Inflammatory macrophage treated with lipopolysaccharide for 4 hours (primary cell): ENCODE results near the gene ZNF556.

ENCODE experiments used
- DNase-seq: peaks from one replicate; pipeline ENCODE4 v3.0.0-alpha.2; 2020

The ZNF556 gene

GRCh38 chr19:2867025-2867991 is at the start of gene ZNF556:
TSS of gene ZNF556 (plus strand) at chr19:2867335. CDS start at chr19:2867422, 87 bp downstream.
- no peak for DNase-seq

GRCh38 chr19:2819540-2820111 is 47.5 kb upstream of the ZNF556 start, which contains the start of gene ZNF554:
TSS of gene ZNF554 (plus strand) at chr19:2819868. CDS start at chr19:2820072, 204 bp downstream.
- peak; percentile 96 for DNase-seq

GRCh38 chr19:2820112-2820702 is 46.9 kb upstream of the ZNF556 start:
- no peak for DNase-seq

DNA sequence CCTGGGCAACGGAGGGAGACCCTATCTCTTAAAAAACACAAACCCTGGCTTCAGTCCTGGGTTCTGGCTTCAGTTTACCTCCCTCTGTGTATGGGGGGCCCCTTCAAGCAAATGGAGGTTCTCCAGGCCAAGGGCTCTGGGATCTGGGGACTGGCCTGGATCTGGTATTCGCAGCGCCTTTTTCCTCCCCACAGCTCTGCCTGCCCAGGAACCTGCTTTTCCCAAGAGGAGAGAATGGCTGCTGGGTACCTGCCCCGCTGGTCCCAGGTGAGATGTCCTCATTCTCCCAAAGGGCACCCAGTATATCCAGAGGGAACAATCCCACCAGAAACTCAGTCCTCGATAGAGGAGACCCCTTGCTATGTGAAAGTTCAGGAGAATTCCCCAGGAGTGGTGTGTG is 44.3 kb upstream of the ZNF556 start:
- no peak for DNase-seq

DNA sequence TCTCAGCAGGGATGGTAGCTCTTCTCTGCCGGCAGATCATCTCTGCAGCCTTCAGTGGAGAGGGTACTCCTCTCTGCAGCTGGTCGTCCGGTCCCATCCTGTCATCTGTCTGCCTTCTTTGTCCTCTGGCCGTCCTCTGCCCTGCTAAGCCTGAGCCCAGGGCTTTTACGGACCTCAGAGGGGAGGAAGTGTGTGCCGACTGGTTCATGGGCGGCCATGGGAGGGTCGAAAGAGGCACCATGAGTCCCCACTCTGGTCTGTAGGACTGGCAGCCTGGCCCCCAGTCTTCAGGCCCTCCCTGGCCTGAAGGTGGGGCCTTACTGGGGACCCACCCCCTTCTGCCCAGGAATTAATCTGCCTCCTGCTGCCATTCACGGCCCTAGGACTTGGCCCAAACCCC is 43.5 kb upstream of the ZNF556 start:
- no peak for DNase-seq

DNA sequence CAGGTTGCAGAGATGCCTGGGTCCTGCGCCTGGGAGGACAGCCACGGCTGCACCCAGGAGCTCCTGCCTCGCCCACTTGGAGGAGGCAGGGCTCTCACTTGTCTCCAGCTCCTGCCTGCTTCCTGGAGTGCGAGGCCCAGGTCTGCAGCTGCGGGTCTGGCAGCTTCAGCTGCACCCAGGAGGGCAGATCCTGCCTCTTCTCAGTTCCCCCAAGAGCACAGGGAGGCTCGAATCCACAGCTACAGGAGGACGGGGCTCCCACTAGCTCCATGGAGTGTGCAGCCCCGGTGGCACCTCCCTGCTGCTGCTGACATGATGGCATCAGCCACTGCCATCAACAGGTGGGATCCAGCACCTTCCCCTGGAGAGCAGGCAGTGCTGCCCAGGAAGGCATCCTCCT is 43.0 kb upstream of the ZNF556 start:
- DNase-seq, result no peak

DNA sequence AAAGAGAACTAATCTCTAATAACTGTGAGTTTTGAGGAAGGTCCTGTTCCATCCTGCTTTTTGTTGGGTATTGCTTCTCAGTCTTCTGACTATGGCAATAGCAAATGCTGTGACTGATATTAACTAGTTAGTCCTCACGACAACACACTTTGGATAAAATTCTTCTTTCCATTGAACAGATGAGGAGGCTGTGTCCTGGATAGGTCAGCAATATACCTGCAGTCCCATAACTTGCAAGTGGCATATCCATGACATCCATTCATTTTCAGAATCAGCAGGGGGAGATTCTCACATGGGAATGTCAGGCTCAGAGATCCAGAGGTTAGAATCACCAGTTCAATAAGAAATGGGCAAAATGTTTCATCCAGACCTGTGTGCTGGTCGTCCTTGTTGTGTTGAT is 40.1 kb upstream of the ZNF556 start:
- no peak for DNase-seq

GRCh38 chr19:2827840-2828489 is 39.2 kb upstream of the ZNF556 start:
- no peak for DNase-seq

GRCh38 chr19:2834294-2834871 is 32.8 kb upstream of the ZNF556 start:
- no peak for DNase-seq

- DNase-seq, result no peak
These were observed 29.7 kb upstream of the ZNF556 start for GRCh38 chr19:2837430-2837829.

GRCh38 chr19:2840794-2841791 is 26.0 kb upstream of the ZNF556 start, which contains the start of gene ZNF555:
TSS of gene ZNF555 (plus strand) at chr19:2841475. CDS start at chr19:2841573, 98 bp downstream.
- peak; percentile 99 for DNase-seq

DNA sequence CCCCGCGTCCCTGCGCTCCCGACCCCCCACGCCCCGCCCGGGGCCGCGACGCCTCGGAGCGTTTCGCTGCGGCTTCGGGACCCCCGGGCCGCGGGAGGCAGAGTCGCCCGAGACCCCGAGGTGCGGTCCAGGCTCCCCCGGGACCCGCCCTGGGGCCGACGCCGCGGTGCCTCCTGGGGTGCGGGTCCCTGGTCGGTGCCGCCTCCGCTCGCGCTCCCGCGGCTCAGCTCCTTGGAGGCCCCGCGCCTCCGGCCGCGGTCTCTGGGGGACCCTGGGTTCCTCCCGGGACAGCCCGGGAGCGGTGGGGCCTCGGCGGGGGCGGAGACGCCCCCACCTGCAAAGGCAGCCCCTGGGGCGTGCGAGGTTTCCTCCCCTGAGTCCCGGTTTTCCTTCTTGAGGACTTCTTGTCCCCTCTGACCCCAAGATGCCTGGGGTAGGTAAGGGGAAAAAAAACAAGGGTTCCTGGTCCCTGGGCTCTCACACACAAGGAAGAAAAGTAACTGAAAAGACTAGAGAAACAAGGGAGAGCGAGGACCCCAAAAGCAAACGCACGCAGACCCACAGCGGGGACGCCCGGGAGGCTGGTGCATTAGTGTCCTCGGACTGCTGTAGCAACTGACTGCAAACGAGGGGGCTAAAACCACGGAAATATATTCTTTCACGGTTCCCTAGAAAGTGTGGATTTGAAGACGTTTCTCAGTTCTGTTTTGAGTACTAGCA is 25.1 kb upstream of the ZNF556 start:
- DNase-seq, result no peak

DNA sequence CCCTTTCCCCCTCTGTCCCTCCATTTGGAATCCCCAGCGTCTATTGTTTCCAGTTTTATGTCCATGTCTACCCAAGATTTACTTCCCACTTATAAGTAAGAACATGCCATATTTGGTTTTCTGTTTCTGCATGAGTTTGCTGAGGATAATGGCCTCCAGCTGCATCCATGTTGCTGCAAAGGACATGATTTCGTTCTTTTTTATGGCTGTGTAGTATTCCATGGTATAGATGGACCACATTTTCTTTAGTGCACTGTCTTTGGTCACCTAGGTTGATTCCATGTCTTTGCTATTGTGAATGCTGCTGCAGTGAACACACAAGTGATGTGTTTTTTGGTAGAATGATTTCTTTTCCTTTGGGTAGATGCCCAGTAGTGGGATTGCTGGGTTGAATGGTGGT is 22.0 kb upstream of the ZNF556 start:
- no peak for DNase-seq

- DNase-seq, result no peak
These were observed 20.8 kb upstream of the ZNF556 start for GRCh38 chr19:2846180-2846894.

GRCh38 chr19:2847507-2847906 is 19.6 kb upstream of the ZNF556 start:
- no peak for DNase-seq

DNA sequence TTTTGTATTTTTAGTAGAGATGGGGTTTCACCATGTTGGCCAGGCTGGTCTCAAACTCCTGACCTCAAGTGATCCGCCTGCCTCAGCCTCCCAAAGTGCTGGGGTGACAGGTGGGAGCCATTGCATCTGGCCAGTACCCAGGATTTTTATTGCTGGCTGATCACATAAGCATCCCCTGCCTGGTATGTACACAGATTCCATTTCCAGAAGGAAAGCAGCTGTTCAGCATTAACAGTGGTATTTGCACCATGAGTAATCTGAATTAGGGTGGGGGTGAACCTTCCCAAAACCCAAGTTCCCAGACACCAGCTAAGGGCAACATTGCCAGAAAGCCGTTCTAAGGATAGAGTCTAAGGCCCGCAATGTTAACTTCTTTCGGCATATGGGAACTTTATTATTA is 18.5 kb upstream of the ZNF556 start:
- no peak for DNase-seq

- DNase-seq, result no peak
These were observed 16.7 kb upstream of the ZNF556 start for GRCh38 chr19:2850256-2850925.

- no peak for DNase-seq
These were observed 14.5 kb upstream of the ZNF556 start for GRCh38 chr19:2852598-2852997.

GRCh38 chr19:2853015-2853606 is 14.0 kb upstream of the ZNF556 start:
- DNase-seq, result no peak
